Erythroblast (primary cell): Measurements from ENCODE around the gene ARID1B.

Experiments used
- GATA1 ChIP-seq: IDR thresholded peaks from 2 replicates; pipeline ENCODE4 v1.6.1; 2011; ENCODE audit warnings: low read depth, mild to moderate bottlenecking, control low read depth, low read length, moderate library complexity
- POLR2A ChIP-seq: IDR thresholded peaks from 2 replicates; pipeline ENCODE4 v1.6.1; 2011; ENCODE audit warnings: mild to moderate bottlenecking, low read length

GRCh38 chr6:156748504-156748903 lies 28.7 kb upstream of the ARID1B start:
- TF ChIP-seq POLR2A (no peak), GATA1 (no peak)
